ENCODE results near the gene KRTAP10-1. TPM values are rescaled to one million over a fixed set of nuclear protein-coding genes. Genes with fewer than 3 reads are reported as not detected.

KRTAP10-1 gene
- total RNA-seq, 1 donor from 2014 or later: not detected

DNA sequence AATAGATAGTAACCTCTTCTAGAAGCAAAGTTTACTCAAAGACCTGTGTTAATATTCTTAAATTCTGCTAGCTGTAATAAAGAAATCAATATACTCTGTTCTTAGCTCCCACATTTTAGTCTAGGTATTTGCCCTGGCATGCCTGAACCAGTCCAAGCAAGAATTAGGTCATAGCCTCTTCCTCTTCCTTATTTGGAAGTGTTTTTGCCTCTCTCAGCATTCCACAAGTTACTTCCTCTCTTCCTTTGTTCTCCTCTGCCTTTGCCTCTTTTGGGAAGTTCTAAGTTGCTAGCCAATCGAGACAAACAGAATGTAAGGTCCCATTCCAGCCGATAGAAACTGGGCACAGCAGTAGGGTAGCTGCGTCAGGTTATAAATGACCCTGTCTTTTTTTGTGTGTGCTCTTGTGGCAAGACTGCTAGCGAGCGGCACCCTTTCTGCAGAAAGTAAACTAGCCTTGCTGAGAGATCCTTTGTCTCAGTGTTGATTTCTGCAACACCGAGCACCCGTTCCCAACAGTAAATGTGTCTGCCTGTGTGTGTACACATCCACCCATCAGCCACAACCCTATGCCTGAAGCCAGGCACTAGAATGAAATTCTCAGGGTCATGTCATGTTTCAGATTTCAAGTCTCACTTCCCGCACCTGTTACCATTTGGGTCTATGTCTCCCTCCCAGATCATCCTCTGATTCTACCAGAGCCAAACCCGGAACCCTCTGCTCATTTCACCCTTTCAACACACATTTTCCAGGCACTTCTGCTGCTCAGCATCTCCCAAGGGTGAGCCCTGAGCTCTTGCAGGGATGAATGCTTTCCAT, 47.2 kb downstream of the KRTAP10-1 start:
- no peak for DNase-seq (ENCODE audit: low spot score)
- H3K9me3 Mint-ChIP-seq (ENCODE audit: unreplicated experiment): peaks cover 13% of the 10 kb centered on the region
- H3K27ac Mint-ChIP-seq (ENCODE audit: unreplicated experiment): peak overlapping the region; percentile 55
- TF ChIP-seq, protein P1, sequence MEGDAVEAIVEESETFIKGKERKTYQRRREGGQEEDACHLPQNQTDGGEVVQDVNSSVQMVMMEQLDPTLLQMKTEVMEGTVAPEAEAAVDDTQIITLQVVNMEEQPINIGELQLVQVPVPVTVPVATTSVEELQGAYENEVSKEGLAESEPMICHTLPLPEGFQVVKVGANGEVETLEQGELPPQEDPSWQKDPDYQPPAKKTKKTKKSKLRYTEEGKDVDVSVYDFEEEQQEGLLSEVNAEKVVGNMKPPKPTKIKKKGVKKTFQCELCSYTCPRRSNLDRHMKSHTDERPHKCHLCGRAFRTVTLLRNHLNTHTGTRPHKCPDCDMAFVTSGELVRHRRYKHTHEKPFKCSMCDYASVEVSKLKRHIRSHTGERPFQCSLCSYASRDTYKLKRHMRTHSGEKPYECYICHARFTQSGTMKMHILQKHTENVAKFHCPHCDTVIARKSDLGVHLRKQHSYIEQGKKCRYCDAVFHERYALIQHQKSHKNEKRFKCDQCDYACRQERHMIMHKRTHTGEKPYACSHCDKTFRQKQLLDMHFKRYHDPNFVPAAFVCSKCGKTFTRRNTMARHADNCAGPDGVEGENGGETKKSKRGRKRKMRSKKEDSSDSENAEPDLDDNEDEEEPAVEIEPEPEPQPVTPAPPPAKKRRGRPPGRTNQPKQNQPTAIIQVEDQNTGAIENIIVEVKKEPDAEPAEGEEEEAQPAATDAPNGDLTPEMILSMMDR (IDR thresholded peaks at IDR 0.05; ENCODE audit: unreplicated experiment): no peak
- peaks cover 13% of the 10 kb centered on the region for H3K36me3 Mint-ChIP-seq (ENCODE audit: low read depth, unreplicated experiment)
- peak overlapping the region; percentile 62 for H3K4me3 Mint-ChIP-seq (ENCODE audit: unreplicated experiment)
- H3K4me1 Mint-ChIP-seq (ENCODE audit: unreplicated experiment): no peaks in the 10 kb centered on the region
- H3K27me3 Mint-ChIP-seq (ENCODE audit: unreplicated experiment): peaks cover 3% of the 10 kb centered on the region

- Mint-ChIP-seq H3K36me3 (ENCODE audit: low read depth, unreplicated experiment) (peaks cover 13% of the 10 kb centered on the region), H3K9me3 (ENCODE audit: unreplicated experiment) (peaks cover 13% of the 10 kb centered on the region)
Measured at GRCh38 chr21:44490816-44491215, 49.2 kb downstream of the KRTAP10-1 start.

DNA sequence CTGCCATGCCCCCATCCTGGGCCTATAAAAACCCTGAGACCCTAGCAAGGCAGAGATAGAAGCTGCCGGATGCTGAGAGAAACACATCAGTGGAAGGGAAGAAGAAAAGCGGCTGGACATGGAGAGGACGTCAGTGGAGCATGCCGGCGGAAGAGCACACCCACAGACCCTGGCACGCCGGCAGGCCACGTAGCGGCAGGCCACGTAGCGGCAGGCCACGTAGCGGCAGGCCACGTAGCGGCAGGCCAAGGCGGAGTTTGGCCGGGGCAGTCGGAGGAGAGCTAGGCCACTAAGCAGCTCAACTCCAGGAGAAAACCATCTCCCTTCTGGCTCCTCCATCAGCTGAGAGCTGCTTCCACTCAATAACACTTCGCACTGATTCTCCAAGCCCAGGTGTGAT, 49.6 kb downstream of the KRTAP10-1 start:
- Mint-ChIP-seq H3K36me3 (ENCODE audit: low read depth, unreplicated experiment) (peaks cover 13% of the 10 kb centered on the region), H3K27me3 (ENCODE audit: unreplicated experiment) (peaks cover 3% of the 10 kb centered on the region), H3K27ac (ENCODE audit: unreplicated experiment) (no peak overlapping the region), H3K4me1 (ENCODE audit: unreplicated experiment) (no peaks in the 10 kb centered on the region), H3K9me3 (ENCODE audit: unreplicated experiment) (peaks cover 13% of the 10 kb centered on the region), H3K4me3 (ENCODE audit: unreplicated experiment) (no peak overlapping the region)
- DNase-seq (ENCODE audit: low spot score): no peak
- TF ChIP-seq, protein P1 (IDR thresholded peaks at IDR 0.05; ENCODE audit: unreplicated experiment): no peak

More at GRCh38 chr21:44490816-44491215, 49.2 kb downstream of the KRTAP10-1 start:
- Mint-ChIP-seq H3K27ac (ENCODE audit: unreplicated experiment) (no peak overlapping the region), H3K27me3 (ENCODE audit: unreplicated experiment) (peaks cover 3% of the 10 kb centered on the region), H3K4me3 (ENCODE audit: unreplicated experiment) (no peak overlapping the region), H3K4me1 (ENCODE audit: unreplicated experiment) (no peaks in the 10 kb centered on the region)
- no peak for DNase-seq (ENCODE audit: low spot score)
- TF ChIP-seq, protein P1 (IDR thresholded peaks at IDR 0.05; ENCODE audit: unreplicated experiment): no peak

DNA sequence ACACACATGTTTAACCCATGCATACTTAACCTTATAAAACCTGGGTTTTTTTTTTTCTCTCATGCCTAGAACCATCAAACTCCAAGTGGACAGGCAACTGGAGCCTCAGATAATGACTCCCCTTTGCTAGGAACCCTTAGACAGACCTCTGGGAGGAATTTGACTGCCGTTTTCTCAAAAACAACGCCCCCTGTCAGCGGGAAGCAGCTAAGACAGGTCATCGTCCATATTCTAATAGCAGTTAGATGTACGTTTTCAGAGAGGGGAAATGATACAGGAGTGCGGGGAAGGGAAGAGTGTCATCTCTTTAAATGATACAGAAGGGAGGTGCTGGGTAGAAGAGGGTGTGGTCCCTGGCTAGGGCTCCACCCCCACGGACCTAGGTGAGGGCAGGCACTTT, 50.0 kb downstream of the KRTAP10-1 start:
- peaks cover 13% of the 10 kb centered on the region for H3K9me3 Mint-ChIP-seq (ENCODE audit: unreplicated experiment)
- no peaks in the 10 kb centered on the region for H3K4me1 Mint-ChIP-seq (ENCODE audit: unreplicated experiment)
- DNase-seq (ENCODE audit: low spot score): no peak
- H3K4me3 Mint-ChIP-seq (ENCODE audit: unreplicated experiment): no peak overlapping the region
- peaks cover 3% of the 10 kb centered on the region for H3K27me3 Mint-ChIP-seq (ENCODE audit: unreplicated experiment)
- H3K27ac Mint-ChIP-seq (ENCODE audit: unreplicated experiment): no peak overlapping the region
- H3K36me3 Mint-ChIP-seq (ENCODE audit: low read depth, unreplicated experiment): peaks cover 13% of the 10 kb centered on the region
- TF ChIP-seq, protein P1 (IDR thresholded peaks at IDR 0.05; ENCODE audit: unreplicated experiment): peak; percentile 30

Other genes starting within 250 kb of the KRTAP10-1 start
- 66.6 TPM for gene PFKL, start 240.1 kb downstream of the KRTAP10-1 start, total RNA-seq (ENCODE audit: unreplicated experiment)
- 12.2 TPM for gene CFAP410, start 200.8 kb downstream of the KRTAP10-1 start, total RNA-seq (ENCODE audit: unreplicated experiment)
- gene TRPM2, start 186.6 kb downstream of the KRTAP10-1 start, total RNA-seq (ENCODE audit: unreplicated experiment): 0.15 TPM
- 9.1 TPM for gene LRRC3, start 84.7 kb downstream of the KRTAP10-1 start, total RNA-seq (ENCODE audit: unreplicated experiment)
- gene KRTAP10-2, start 11.3 kb upstream of the KRTAP10-1 start, total RNA-seq (ENCODE audit: unreplicated experiment): not detected
- not detected for gene KRTAP10-3, start 18.6 kb upstream of the KRTAP10-1 start, total RNA-seq (ENCODE audit: unreplicated experiment)
- not detected for gene KRTAP10-4, start 33.5 kb upstream of the KRTAP10-1 start, total RNA-seq (ENCODE audit: unreplicated experiment)
- gene KRTAP10-5, start 40.4 kb upstream of the KRTAP10-1 start, total RNA-seq (ENCODE audit: unreplicated experiment): not detected
- not detected for gene KRTAP10-6, start 52.3 kb upstream of the KRTAP10-1 start, total RNA-seq (ENCODE audit: unreplicated experiment)
- not detected for gene KRTAP10-7, start 60.4 kb upstream of the KRTAP10-1 start, total RNA-seq (ENCODE audit: unreplicated experiment)
- not detected for gene KRTAP10-8, start 71.9 kb upstream of the KRTAP10-1 start, total RNA-seq (ENCODE audit: unreplicated experiment)
- not detected for gene KRTAP10-9, start 86.9 kb upstream of the KRTAP10-1 start, total RNA-seq (ENCODE audit: unreplicated experiment)
- gene KRTAP10-10, start 97.2 kb upstream of the KRTAP10-1 start, total RNA-seq (ENCODE audit: unreplicated experiment): not detected
- gene KRTAP10-11, start 106.2 kb upstream of the KRTAP10-1 start, total RNA-seq (ENCODE audit: unreplicated experiment): not detected
- gene KRTAP12-4, start 114.5 kb upstream of the KRTAP10-1 start, total RNA-seq (ENCODE audit: unreplicated experiment): not detected
- gene KRTAP12-3, start 117.7 kb upstream of the KRTAP10-1 start, total RNA-seq (ENCODE audit: unreplicated experiment): not detected
- not detected for gene KRTAP12-2, start 126.7 kb upstream of the KRTAP10-1 start, total RNA-seq (ENCODE audit: unreplicated experiment)
- not detected for gene KRTAP12-1, start 142.0 kb upstream of the KRTAP10-1 start, total RNA-seq (ENCODE audit: unreplicated experiment)
- gene KRTAP10-12, start 157.0 kb upstream of the KRTAP10-1 start, total RNA-seq (ENCODE audit: unreplicated experiment): not detected
- not detected for gene TSPEAR, start 171.4 kb upstream of the KRTAP10-1 start, total RNA-seq (ENCODE audit: unreplicated experiment)